ENCODE data around the gene FLVCR1.

Gene FLVCR1

DNA sequence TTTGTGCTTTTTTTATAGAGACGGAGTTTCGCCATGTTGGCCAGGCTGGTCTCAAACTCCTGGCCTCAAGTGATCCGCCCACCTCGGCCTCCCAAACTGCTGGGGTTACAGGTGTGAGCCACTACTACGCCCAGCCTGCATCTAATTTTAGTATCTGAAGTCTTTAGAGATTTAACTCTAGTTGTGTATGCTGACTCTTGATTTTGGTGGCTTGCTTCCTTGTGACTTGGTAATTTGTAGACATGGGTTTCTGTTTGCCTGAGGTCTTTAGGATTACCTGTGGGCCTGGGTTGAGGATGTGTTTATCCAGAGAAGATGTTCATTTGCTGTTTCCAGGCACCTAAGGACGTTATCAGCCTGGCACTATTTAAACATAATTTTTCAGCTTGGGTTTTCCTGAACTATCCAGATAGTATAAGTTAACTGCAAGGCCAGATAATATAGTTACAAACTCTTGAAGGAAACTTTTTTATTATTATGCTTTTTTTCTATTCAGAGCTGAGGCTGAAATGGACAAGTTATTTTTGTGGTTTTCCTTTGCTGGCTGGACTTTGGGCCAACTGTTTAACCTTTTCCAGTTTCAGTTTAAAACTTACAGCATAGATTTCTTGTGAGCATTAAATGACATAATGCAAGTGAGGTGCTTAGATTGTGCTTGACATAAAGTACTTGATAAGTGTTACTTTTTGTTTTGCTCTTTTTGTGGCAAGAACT lies 84.8 kb downstream of the FLVCR1 start:
- FAIRE-seq (peak; percentile 79), DNase-seq (ENCODE audit: insufficient read length) (no peak)
- TF ChIP-seq POLR2AphosphoS5 (IDR thresholded peaks at IDR 0.05; ENCODE audit: low read depth, low read length) (no peak), POLR2A (IDR thresholded peaks at IDR 0.05; ENCODE audit: low read depth, low read length) (no peak), TAF1 (IDR thresholded peaks at IDR 0.05; ENCODE audit: borderline replicate concordance, low read depth, low read length) (no peak)

DNA sequence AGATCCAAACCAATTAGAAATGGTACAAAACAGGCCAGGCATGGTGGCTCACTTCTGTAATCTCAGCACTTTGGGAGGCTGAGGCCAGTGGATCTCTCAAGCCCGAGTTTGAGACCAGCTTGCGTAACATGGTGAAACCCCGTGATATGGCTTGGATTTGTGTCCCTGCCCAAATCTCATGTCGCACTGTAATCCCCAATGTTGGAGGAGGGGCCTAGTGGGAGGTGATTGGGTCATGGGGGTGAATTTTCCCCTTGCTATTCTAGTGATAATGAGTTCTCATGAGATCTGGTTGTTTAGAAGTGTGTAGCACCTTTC lies 85.3 kb downstream of the FLVCR1 start:
- FAIRE-seq (no peak), DNase-seq (ENCODE audit: insufficient read length) (no peak)
- no peak for TF ChIP-seq POLR2A (IDR thresholded peaks at IDR 0.05; ENCODE audit: low read depth, low read length)
- TF ChIP-seq TAF1 (IDR thresholded peaks at IDR 0.05; ENCODE audit: borderline replicate concordance, low read depth, low read length) = no peak
- no peak for TF ChIP-seq POLR2AphosphoS5 (IDR thresholded peaks at IDR 0.05; ENCODE audit: low read depth, low read length)

DNA sequence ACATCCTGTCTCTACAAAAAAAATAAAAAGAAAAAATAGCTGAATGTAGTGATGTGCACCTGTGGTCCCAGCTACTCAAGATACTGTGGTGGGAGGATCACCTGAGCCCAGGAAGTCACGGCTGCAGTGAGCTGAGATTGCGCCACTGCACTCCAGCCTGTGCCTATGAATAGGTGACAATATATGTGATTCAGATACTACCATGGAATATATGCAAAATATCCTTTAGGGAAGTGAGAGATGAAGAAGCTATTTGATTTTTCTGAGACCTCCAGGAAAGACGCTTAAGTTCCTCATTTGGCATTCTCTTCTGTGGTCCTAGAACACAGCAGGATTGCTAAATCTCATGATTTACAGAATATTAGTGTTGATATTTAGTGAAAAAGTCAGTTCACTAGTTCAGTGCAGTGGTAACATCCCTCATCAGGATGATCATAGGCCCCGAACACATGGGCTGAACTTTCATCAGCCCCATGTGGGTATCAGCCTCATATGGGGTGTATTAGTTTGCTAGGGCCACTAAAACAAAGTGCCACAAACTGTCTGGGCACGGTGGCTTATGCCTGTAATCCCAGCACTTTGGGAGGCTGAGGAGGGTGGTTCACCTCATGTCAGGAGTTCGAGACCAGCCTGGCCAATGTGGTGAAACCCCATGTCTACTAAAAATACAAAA lies 86.3 kb downstream of the FLVCR1 start:
- TF ChIP-seq POLR2AphosphoS5 (IDR thresholded peaks at IDR 0.05; ENCODE audit: low read depth, low read length) (no peak), POLR2A (IDR thresholded peaks at IDR 0.05; ENCODE audit: low read depth, low read length) (no peak), TAF1 (IDR thresholded peaks at IDR 0.05; ENCODE audit: borderline replicate concordance, low read depth, low read length) (no peak)
- peak; percentile 89 for FAIRE-seq

DNA sequence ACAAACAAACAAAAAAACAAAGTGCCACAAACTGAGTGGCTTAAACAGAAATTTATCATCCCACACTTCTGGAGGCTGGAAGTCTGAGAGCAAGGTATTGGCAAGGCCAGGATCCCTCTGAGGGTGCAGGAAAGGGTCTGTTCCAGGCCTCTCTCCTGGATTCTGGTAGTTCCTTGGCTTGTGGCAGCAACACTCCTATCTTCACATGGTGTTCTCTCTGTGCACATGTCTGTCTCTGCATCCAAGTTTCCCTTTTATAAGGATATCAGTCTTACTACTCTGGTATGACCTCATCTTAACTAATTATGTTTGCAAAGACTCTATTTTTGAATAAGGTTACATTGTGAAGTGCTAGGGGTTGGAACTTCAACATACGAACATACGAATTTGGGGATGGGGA lies 87.0 kb downstream of the FLVCR1 start:
- FAIRE-seq = no peak
- no peak for TF ChIP-seq TAF1 (IDR thresholded peaks at IDR 0.05; ENCODE audit: borderline replicate concordance, low read depth, low read length)
- no peak for TF ChIP-seq POLR2A (IDR thresholded peaks at IDR 0.05; ENCODE audit: low read depth, low read length)
- no peak for TF ChIP-seq POLR2AphosphoS5 (IDR thresholded peaks at IDR 0.05; ENCODE audit: low read depth, low read length)
- no peak for DNase-seq (ENCODE audit: insufficient read length)

More for the DNA sequence above, 86.3 kb downstream of the FLVCR1 start:
- DNase-seq (ENCODE audit: insufficient read length) = no peak

DNA sequence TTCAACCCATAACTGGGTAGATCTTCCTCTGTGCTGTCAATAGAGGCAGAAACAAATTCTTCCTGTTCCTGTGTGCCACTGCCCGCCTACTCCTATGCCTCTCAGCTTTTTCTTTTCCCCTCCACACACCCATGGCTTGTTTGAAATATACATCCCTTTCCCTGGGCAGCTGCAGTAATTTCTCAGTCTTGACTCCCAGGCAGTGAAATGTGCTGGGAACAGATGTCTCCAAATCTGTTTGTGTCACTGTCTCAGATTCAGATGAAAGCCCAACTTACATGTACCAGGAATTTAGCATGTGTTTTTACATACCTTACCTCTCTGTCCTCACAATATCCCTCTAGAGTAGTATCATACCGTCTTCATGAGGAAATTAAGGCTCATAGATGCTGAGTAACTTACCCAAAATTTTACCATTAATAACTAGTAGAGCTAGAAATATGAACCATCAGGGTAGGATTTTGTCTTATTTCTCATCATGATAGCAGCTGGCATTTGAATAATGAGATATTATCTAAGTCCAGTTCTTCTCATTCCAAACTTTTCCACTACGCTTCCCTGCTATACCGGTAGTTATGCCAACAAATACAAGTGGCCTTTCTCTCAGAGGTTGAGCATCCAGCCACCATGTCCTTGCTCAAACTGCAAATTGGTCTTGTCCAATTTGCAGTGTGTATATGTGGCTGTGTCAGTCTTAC lies 87.5 kb downstream of the FLVCR1 start:
- DNase-seq (ENCODE audit: insufficient read length) = no peak
- TF ChIP-seq POLR2AphosphoS5 (IDR thresholded peaks at IDR 0.05; ENCODE audit: low read depth, low read length) (no peak), POLR2A (IDR thresholded peaks at IDR 0.05; ENCODE audit: low read depth, low read length) (no peak), TAF1 (IDR thresholded peaks at IDR 0.05; ENCODE audit: borderline replicate concordance, low read depth, low read length) (no peak)
- no peak for FAIRE-seq

DNA sequence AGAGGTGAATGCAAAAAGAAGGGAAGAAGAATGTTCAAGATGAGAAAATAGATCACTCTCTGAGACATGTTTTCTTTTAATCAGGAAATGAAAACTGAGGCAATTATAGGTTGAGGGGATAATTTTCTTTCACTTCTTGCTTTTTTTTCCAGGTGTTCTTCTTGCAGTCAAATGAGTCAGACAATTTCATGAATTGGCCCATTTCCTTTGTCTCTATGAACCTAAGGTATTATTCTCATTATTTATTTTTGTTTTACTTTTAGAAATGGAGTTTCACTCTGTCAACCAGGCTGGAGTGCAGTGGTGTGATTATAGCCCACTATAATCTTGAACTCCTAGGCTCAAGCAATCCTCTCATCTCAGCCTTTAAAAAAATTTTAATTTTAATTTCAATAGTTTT lies 88.8 kb downstream of the FLVCR1 start:
- DNase-seq (ENCODE audit: insufficient read length) (no peak), FAIRE-seq (no peak)

More for the DNA sequence above, 88.8 kb downstream of the FLVCR1 start:
- TF ChIP-seq POLR2AphosphoS5 (IDR thresholded peaks at IDR 0.05; ENCODE audit: low read depth, low read length) (no peak), TAF1 (IDR thresholded peaks at IDR 0.05; ENCODE audit: borderline replicate concordance, low read depth, low read length) (no peak), POLR2A (IDR thresholded peaks at IDR 0.05; ENCODE audit: low read depth, low read length) (no peak)

All from GM12892 (cell line).